HG03575 (cell line): Measurements from ENCODE around the gene SMC1B.
"Not testable (repeated sequence)": the region's sequence is repeated elsewhere in the genome, so short reads cannot be mapped to it uniquely, and the experiment has no call there.

Source experiments
- ATAC-seq: cut with Tn5 transposase; IDR thresholded peaks from one replicate; pipeline ENCODE4 v1.9.1; 2021; ENCODE audit not compliant: unreplicated experiment, insufficient number of reproducible peaks, low FRiP score; ENCODE audit errors: extremely low read depth

SMC1B gene

GRCh38 chr22:45376009-45376408 lies 37.4 kb downstream of the SMC1B start:
- no peak for ATAC-seq

GRCh38 chr22:45373592-45373991 lies 39.8 kb downstream of the SMC1B start:
- not testable (repeated sequence) for ATAC-seq

DNA sequence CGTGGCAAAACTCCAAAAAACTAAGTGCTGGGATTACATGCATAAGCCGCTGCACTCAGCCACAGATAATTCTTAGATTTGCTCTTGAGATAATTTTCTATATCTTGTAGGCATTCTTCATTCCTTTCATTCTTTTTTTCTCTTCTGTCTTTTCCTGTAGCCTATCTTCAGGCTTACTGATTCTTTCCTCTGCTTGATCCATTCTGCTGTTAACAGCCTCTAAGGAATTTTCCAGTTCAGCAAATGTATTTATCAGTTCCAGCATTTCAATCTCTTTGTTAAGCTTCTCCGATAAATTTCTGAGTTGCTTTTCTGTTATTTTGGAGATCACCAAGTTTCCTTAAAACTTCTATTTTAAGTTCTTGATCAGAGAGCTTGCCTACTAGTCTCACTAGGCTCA lies 46.7 kb downstream of the SMC1B start:
- ATAC-seq = no peak

GRCh38 chr22:45359627-45360026 lies 53.8 kb downstream of the SMC1B start:
- ATAC-seq = no peak

GRCh38 chr22:45358127-45358526 lies 55.3 kb downstream of the SMC1B start:
- ATAC-seq = no peak

DNA sequence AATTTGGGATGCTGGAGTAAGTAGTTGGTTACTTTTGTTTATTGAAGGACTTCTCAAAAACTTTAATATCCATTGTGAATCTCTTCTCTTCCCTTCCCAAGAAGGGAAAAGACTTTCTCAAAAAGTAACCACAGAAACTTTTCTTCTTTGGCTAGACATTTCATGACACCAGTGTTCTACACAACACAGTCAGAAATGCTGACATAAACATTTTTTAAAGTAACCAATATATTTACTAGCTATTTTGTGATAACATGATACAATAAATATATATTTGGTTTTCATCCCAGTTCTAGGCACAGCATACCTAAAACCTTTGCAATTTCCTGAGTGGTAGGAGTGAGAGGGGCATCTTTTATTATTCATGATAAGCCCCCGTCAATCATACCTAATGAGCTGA lies 55.9 kb downstream of the SMC1B start:
- ATAC-seq = no peak

GRCh38 chr22:45353786-45354185 lies 59.6 kb downstream of the SMC1B start:
- no peak for ATAC-seq

- not testable (repeated sequence) for ATAC-seq
Measured at GRCh38 chr22:45352757-45353156, 60.6 kb downstream of the SMC1B start.

DNA sequence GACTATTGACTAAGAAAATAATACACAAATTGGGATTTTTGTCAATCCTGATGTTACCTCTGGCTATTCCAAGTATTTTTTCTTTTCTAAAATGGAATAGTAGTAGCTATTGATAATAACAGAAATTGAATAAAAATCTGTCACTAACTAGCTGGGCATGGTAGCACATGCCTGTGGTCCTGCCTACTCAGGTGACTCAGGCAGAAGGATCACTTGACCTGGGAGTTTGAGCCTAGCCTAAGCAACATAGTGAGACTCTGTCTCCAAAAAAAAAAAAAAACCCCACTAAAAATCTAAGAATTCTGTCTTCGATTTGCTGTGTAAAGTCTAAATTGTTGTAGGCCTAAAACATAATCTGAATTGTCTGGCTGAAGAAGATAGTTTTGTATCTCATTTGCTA lies 61.4 kb downstream of the SMC1B start:
- no peak for ATAC-seq

- no peak for ATAC-seq
Measured at GRCh38 chr22:45349916-45350315, 63.5 kb downstream of the SMC1B start.

- no peak for ATAC-seq
Measured at GRCh38 chr22:45344334-45344733, 69.1 kb downstream of the SMC1B start.

DNA sequence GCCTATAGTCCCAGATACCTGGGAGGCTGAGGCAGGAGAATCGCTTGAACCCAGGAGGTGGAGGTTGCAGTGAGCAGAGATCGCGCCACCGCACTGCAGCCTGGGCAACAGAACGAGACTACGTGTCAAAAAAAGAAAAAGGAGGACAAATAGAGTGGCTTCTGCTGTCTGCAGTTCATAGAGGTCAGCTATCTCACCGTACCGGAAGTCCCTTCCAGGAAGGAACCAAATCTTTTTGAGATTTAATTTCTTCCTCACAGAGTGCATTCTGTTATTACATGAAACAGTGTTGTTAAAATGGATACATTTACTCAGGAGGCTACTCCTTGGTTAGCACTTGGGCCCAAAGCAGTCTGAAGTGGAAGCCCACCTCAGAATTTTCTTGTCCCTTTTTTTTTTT lies 70.3 kb downstream of the SMC1B start:
- ATAC-seq = no peak

DNA sequence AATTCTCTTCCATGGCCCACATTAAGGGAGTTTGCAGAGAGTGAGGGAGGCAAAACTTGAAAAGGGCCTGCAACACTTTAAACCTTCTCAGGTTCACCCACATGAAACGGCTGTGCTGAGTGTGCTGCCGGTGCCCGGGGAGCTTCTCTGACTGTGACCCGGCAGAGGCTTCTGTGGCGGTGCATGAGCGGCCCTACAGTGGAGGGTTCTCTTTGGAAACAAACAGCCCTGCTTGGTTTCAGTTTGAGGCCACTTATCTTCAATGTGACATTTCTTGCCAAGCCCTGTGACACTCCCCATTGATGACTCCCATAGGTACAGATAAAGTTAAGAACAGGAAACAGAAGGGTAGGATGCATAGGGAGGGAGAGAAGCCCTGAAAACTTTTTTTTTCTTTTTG lies 71.9 kb downstream of the SMC1B start:
- ATAC-seq = no peak

- ATAC-seq = no peak
Measured at GRCh38 chr22:45340323-45340722, 73.1 kb downstream of the SMC1B start.

GRCh38 chr22:45338795-45339194 lies 74.6 kb downstream of the SMC1B start:
- no peak for ATAC-seq

DNA sequence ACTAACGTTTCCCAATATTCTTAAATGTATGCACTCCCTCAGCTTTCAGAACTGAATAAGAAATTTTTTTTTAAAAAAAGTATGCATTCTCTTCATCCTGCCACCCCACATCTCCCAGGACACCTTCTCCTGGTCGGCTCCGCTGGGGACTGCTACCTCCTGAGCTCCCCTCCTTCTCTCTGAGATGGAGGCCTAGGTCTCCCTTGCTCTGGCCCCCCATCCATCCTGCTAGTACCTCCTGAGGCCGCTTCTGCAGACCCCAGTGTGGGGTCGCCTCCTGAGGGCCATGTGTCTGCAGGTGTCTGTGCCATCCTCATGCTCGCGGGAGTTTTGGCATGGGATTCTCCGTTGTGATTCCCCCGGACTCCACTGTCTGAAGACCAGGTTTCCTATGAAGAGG lies 75.9 kb downstream of the SMC1B start:
- no peak for ATAC-seq

DNA sequence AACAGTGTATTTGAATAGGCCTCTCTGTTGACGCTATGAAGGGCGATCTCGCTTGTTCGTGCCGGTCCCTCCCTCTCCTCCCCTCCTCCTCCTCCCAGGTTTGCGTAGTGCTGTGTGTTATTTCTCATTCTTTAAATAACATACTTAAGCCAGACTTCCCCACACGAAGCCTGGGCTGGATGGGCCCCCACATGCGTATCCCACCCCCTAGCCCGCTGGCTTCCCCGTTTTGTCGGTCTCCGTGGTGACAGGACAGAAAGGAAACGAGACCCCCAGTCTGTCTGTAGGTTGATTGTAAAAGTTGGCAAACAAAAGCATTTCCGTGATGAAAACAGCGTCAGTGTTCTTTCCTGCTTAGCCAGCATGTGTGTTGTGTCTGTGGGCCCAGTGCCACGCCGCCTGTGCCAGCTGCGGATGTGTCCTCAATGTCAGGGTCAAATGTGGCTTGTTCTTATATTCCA lies 76.4 kb downstream of the SMC1B start:
- no peak for ATAC-seq

DNA sequence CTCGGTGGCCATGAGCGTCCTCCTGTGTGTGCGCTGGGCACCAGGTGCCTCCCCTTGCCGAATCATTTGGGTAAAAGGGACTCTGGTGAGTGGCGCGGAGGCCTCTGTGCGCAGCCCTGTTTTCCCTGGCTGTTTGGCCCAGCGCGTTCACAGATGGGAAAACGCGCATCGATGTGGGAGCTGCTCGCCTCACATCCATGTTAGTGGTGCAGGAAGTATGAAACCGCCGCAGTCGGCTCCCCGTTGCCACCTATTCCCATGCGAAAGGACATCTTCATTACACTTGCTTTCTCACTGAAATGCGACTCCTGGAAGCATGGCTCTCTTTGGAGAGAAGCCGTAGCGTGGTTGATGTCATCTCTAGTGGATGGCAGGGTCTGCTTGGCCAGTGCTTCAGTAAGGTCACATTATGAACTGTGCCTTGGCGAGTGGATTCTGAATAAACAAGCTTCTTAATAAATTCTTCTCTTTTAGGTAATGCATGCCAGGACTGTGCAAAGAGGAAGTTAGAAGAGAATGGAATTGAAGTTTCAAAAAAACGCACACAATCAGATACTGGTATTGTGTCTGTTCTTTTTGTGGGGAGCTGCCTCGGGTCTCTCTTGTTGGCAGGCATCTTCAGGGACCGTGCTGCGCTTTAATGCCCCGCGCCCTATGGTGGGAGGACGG lies 77.4 kb downstream of the SMC1B start:
- ATAC-seq = no peak

DNA sequence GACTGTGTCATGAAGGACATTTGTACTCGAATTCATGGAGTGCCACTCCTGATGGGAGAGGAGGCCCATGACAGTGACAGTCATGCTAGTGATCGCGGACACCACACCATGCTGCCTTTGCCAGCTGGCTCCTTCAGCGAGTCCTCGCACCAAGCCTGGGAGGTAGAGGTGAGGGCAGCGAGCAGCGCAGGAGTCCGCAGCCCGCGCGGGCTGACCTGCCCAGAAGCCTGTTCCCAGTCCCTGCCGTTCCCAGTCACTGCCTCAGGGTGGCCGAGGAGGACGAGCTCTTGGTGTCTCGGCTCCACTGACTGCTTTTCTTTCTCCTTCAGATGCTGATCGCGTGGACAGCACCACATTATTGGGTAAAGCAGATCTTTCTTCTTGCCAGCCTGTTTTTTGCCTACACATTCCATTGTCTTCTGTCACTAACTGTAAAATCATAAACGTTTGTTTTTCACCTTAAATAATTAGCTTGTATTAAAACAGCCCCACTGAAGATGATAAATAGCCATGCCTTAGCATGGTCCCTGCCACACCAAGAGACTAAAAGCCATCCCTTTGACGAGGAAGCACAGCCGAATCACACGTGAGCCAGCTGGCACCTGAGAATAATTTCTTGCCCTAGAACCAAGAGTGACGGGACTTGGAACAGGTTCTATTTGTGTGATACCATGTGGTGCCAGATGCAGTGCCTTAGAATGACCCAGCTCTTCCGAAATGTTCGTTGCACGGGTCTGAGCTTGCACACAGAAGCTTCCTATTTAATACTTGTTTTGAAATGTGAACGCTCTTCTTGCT lies 78.2 kb downstream of the SMC1B start:
- ATAC-seq = no peak

DNA sequence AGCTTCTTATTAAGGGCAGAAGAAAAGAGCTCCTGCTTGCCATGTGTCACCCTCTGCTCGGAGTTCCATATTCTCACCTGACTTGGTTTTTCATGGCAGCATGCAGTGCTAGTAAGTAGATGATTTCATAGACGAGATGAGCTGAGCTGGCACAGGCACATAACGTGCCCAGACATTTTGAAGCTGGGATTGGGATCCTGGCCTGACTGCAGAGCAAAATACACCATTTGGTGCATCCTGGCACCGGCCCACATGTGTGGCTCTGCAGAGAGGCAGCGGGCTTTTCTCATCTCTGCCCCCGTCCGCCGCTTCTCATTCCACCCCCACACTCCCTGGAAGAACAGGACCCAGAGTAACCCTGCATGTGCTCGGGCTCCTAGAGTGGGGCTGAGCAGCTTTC lies 78.9 kb downstream of the SMC1B start:
- ATAC-seq = no peak

GRCh38 chr22:45334068-45334467 lies 79.3 kb downstream of the SMC1B start:
- no peak for ATAC-seq
